Astrocyte (in vitro differentiated cells and primary cell): ENCODE measurements around the gene SLC6A11. TPM values are rescaled to one million over a fixed set of nuclear protein-coding genes. Genes with fewer than 3 reads are reported as not detected.

Source experiments
- DNase-seq: peaks from one replicate; pipeline ENCODE4 v3.0.0-alpha.2; 2010; ENCODE audit warnings: low read depth
- FAIRE-seq: peaks from 2 replicates; lab custom pipeline; 2011; peaks lifted over from hg19 to GRCh38; lab: Jason Lieb, UNC
- H2AFZ ChIP-seq: 2 replicates; pipeline ENCODE4 v1.6.0; 2012; ENCODE audit warnings: low read depth, low read length, inconsistent platforms
- H3K27ac ChIP-seq: 2 replicates; pipeline ENCODE4 v1.5.1; 2011; ENCODE audit warnings: low read depth, low read length, inconsistent platforms
- H3K27me3 ChIP-seq: 2 replicates; pipeline ENCODE4 v1.6.0; 2011; ENCODE audit warnings: low read length, inconsistent platforms; ENCODE audit not compliant: insufficient read depth
- H3K36me3 ChIP-seq: 2 replicates; pipeline ENCODE4 v1.5.1; 2011; ENCODE audit warnings: low read length, inconsistent platforms; ENCODE audit not compliant: insufficient read depth
- H3K4me1 ChIP-seq: 2 replicates; pipeline ENCODE4 v1.5.1; 2011; ENCODE audit warnings: low read length, inconsistent platforms; ENCODE audit not compliant: insufficient read depth
- H3K4me2 ChIP-seq: 2 replicates; pipeline ENCODE4 v1.6.0; 2012; ENCODE audit warnings: low read length, inconsistent platforms
- H3K4me3 ChIP-seq: 2 replicates; pipeline ENCODE4 v1.5.1; 2011; ENCODE audit warnings: low read depth, mild to moderate bottlenecking, low read length, inconsistent platforms; ENCODE audit not compliant: insufficient read depth
- H3K79me2 ChIP-seq: 2 replicates; pipeline ENCODE4 v1.6.0; 2012; ENCODE audit warnings: mild to moderate bottlenecking, low read length, inconsistent platforms; ENCODE audit not compliant: insufficient read depth
- H3K9ac ChIP-seq: 2 replicates; pipeline ENCODE4 v1.6.0; 2012; ENCODE audit warnings: mild to moderate bottlenecking, low read length, inconsistent platforms
- H3K9me3 ChIP-seq: 2 replicates; pipeline ENCODE4 v1.5.1; 2012; ENCODE audit warnings: low read depth, mild to moderate bottlenecking, low read length, inconsistent platforms; ENCODE audit not compliant: insufficient read depth
- H4K20me1 ChIP-seq: 2 replicates; pipeline ENCODE4 v1.6.0; 2012; ENCODE audit warnings: low read length, inconsistent platforms; ENCODE audit not compliant: insufficient read depth
- H3K27ac Mint-ChIP-seq: one replicate; pipeline ENCODE4 v1.8.0; 2021; ENCODE audit warnings: mild to moderate bottlenecking, mixed read lengths; ENCODE audit not compliant: unreplicated experiment
- H3K27me3 Mint-ChIP-seq: one replicate; pipeline ENCODE4 v1.8.0; 2021; ENCODE audit warnings: low read depth, mixed read lengths; ENCODE audit not compliant: unreplicated experiment
- H3K36me3 Mint-ChIP-seq: one replicate; pipeline ENCODE4 v1.8.0; 2021; ENCODE audit warnings: low read depth, mixed read lengths; ENCODE audit not compliant: unreplicated experiment
- H3K4me1 Mint-ChIP-seq: one replicate; pipeline ENCODE4 v1.8.0; 2021; ENCODE audit warnings: low read depth, mixed read lengths; ENCODE audit not compliant: unreplicated experiment
- H3K4me3 Mint-ChIP-seq: one replicate; pipeline ENCODE4 v1.8.0; 2021; ENCODE audit warnings: mild to moderate bottlenecking, moderate library complexity, mixed read lengths; ENCODE audit not compliant: unreplicated experiment
- H3K9me3 Mint-ChIP-seq: one replicate; pipeline ENCODE4 v1.8.0; 2021; ENCODE audit warnings: mild to moderate bottlenecking, mixed read lengths; ENCODE audit not compliant: unreplicated experiment
- CTCF ChIP-seq: IDR thresholded peaks from 2 replicates; pipeline ENCODE4 v1.5.1; 2011; ENCODE audit warnings: low read depth, mild to moderate bottlenecking, inconsistent platforms, low read length, moderate library complexity; ENCODE audit not compliant: insufficient read depth
- EZH2 ChIP-seq: IDR thresholded peaks from 2 replicates; pipeline ENCODE4 v1.6.1; 2012; ENCODE audit warnings: mild to moderate bottlenecking, low read length, inconsistent platforms; ENCODE audit not compliant: insufficient read depth
- total RNA-seq: library from RNA; stranded (reverse); gene quantifications from 2 replicates; pipeline ENCODE4 v1.2.1, GENCODE V29; 2021

The SLC6A11 gene
- total RNA-seq, 1 donor from 2014 or later: 0.34 TPM

- H3K36me3 ChIP-seq: no peaks in the 10 kb centered on the region
- no peak for FAIRE-seq
Measured at GRCh38 chr3:10808130-10808735, 7.8 kb upstream of the SLC6A11 start.

GRCh38 chr3:10808974-10809373 is 7.1 kb upstream of the SLC6A11 start:
- no peak overlapping the region for H3K27ac ChIP-seq
- Mint-ChIP-seq H3K9me3 (peaks cover 5% of the 10 kb centered on the region), H3K27me3 (peaks cover 42% of the 10 kb centered on the region), H3K4me1 (no peaks in the 10 kb centered on the region), H3K4me3 (no peak overlapping the region), H3K36me3 (no peaks in the 10 kb centered on the region), H3K27ac (no peak overlapping the region)
- no peak for TF ChIP-seq CTCF
- no peak for TF ChIP-seq EZH2
- no peak overlapping the region for H3K4me3 ChIP-seq
- no peaks in the 10 kb centered on the region for H3K9me3 ChIP-seq
- peaks cover 5% of the 10 kb centered on the region for H3K27me3 ChIP-seq
- no peaks in the 10 kb centered on the region for H3K36me3 ChIP-seq
- no peaks in the 10 kb centered on the region for H4K20me1 ChIP-seq
- no peaks in the 10 kb centered on the region for H3K79me2 ChIP-seq
- H3K4me2 ChIP-seq: no peak overlapping the region
- peaks cover 2% of the 10 kb centered on the region for H3K4me1 ChIP-seq
- no peak for DNase-seq
- no peak for FAIRE-seq
- no peak overlapping the region for H3K9ac ChIP-seq
- H2AFZ ChIP-seq: no peak overlapping the region

More at GRCh38 chr3:10808130-10808735, 7.8 kb upstream of the SLC6A11 start:
- DNase-seq: no peak
- no peak overlapping the region for H3K9ac ChIP-seq
- H3K4me1 ChIP-seq: peaks cover 2% of the 10 kb centered on the region
- H3K36me3 Mint-ChIP-seq: no peaks in the 10 kb centered on the region
- no peak overlapping the region for H3K27ac ChIP-seq
- no peak overlapping the region for H3K27ac Mint-ChIP-seq
- H3K4me1 Mint-ChIP-seq: no peaks in the 10 kb centered on the region
- no peaks in the 10 kb centered on the region for H4K20me1 ChIP-seq
- H3K4me3 ChIP-seq: no peak overlapping the region
- no peak overlapping the region for H2AFZ ChIP-seq
- H3K4me3 Mint-ChIP-seq: no peak overlapping the region
- no peak overlapping the region for H3K4me2 ChIP-seq
- TF ChIP-seq EZH2 (no peak), CTCF (no peak)
- peaks cover 48% of the 10 kb centered on the region for H3K27me3 Mint-ChIP-seq
- H3K27me3 ChIP-seq: peaks cover 5% of the 10 kb centered on the region
- no peaks in the 10 kb centered on the region for H3K79me2 ChIP-seq
- peaks cover 8% of the 10 kb centered on the region for H3K9me3 Mint-ChIP-seq
- H3K9me3 ChIP-seq: no peaks in the 10 kb centered on the region

GRCh38 chr3:10810376-10810775 is 5.7 kb upstream of the SLC6A11 start:
- Histone ChIP-seq H3K9me3 (peaks cover under 1% of the 10 kb centered on the region), H3K4me1 (no peaks in the 10 kb centered on the region), H3K36me3 (no peaks in the 10 kb centered on the region), H3K79me2 (no peaks in the 10 kb centered on the region), H3K4me3 (no peak overlapping the region), H3K9ac (no peak overlapping the region), H3K27ac (no peak overlapping the region), H3K4me2 (no peak overlapping the region), H4K20me1 (no peaks in the 10 kb centered on the region), H2AFZ (no peak overlapping the region), H3K27me3 (peaks cover 6% of the 10 kb centered on the region)
- Mint-ChIP-seq H3K36me3 (no peaks in the 10 kb centered on the region), H3K27me3 (peaks cover 45% of the 10 kb centered on the region), H3K27ac (no peak overlapping the region), H3K4me3 (no peak overlapping the region), H3K4me1 (no peaks in the 10 kb centered on the region), H3K9me3 (peaks cover 7% of the 10 kb centered on the region)
- TF ChIP-seq EZH2 (no peak), CTCF (no peak)
- FAIRE-seq (no peak), DNase-seq (no peak)
